Ishikawa (cell line): ENCODE measurements around the gene HRCT1.

Experiments used
- CEBPB ChIP-seq: IDR thresholded peaks from 2 replicates; pipeline ENCODE4 v1.6.1; 2012
- CREB1 ChIP-seq: IDR thresholded peaks from 2 replicates; pipeline ENCODE4 v1.6.1; 2012; ENCODE audit warnings: low read depth
- EGR1 ChIP-seq: IDR thresholded peaks from 2 replicates; pipeline ENCODE4 v1.6.1; 2012
- EP300 ChIP-seq: IDR thresholded peaks from 2 replicates; pipeline ENCODE4 v1.6.1; 2012; ENCODE audit warnings: borderline replicate concordance
- FOXM1 ChIP-seq: IDR thresholded peaks from 2 replicates; pipeline ENCODE4 v1.6.1; 2012; ENCODE audit warnings: low read depth, borderline replicate concordance
- TAF1 ChIP-seq: IDR thresholded peaks from 2 replicates; pipeline ENCODE4 v1.6.1; 2012; ENCODE audit warnings: low read depth, mild to moderate bottlenecking
- TCF12 ChIP-seq: IDR thresholded peaks from 2 replicates; pipeline ENCODE4 v1.6.1; 2012; ENCODE audit warnings: low read depth
- TEAD4 ChIP-seq: IDR thresholded peaks from 2 replicates; pipeline ENCODE4 v1.6.1; 2012
- YY1 ChIP-seq: IDR thresholded peaks from 2 replicates; pipeline ENCODE4 v1.6.1; 2012; ENCODE audit warnings: low read depth
- ZBTB7A ChIP-seq: IDR thresholded peaks from 2 replicates; pipeline ENCODE4 v1.6.1; 2012; ENCODE audit warnings: low read depth
- TF ChIP-seq, protein P1 (sequence below): IDR thresholded peaks from 2 replicates; pipeline ENCODE4 v1.6.1; 2012
- TF ChIP-seq, protein P2 (sequence below): IDR thresholded peaks from 2 replicates; pipeline ENCODE4 v1.6.1; 2012
- TF ChIP-seq, protein P3 (sequence below): IDR thresholded peaks from 2 replicates; pipeline ENCODE4 v1.6.1; 2012; ENCODE audit warnings: low read depth, mild to moderate bottlenecking

- TF ChIP-seq EP300 (no peak), TAF1 (no peak), FOXM1 (no peak), YY1 (no peak), CREB1 (no peak), EGR1 (no peak), ZBTB7A (no peak), TEAD4 (no peak), CEBPB (no peak), TCF12 (no peak)
- TF ChIP-seq, protein P1, sequence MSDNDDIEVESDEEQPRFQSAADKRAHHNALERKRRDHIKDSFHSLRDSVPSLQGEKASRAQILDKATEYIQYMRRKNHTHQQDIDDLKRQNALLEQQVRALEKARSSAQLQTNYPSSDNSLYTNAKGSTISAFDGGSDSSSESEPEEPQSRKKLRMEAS = no peak
- TF ChIP-seq, protein P2, sequence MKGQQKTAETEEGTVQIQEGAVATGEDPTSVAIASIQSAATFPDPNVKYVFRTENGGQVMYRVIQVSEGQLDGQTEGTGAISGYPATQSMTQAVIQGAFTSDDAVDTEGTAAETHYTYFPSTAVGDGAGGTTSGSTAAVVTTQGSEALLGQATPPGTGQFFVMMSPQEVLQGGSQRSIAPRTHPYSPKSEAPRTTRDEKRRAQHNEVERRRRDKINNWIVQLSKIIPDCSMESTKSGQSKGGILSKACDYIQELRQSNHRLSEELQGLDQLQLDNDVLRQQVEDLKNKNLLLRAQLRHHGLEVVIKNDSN = no peak
- TF ChIP-seq, protein P3, sequence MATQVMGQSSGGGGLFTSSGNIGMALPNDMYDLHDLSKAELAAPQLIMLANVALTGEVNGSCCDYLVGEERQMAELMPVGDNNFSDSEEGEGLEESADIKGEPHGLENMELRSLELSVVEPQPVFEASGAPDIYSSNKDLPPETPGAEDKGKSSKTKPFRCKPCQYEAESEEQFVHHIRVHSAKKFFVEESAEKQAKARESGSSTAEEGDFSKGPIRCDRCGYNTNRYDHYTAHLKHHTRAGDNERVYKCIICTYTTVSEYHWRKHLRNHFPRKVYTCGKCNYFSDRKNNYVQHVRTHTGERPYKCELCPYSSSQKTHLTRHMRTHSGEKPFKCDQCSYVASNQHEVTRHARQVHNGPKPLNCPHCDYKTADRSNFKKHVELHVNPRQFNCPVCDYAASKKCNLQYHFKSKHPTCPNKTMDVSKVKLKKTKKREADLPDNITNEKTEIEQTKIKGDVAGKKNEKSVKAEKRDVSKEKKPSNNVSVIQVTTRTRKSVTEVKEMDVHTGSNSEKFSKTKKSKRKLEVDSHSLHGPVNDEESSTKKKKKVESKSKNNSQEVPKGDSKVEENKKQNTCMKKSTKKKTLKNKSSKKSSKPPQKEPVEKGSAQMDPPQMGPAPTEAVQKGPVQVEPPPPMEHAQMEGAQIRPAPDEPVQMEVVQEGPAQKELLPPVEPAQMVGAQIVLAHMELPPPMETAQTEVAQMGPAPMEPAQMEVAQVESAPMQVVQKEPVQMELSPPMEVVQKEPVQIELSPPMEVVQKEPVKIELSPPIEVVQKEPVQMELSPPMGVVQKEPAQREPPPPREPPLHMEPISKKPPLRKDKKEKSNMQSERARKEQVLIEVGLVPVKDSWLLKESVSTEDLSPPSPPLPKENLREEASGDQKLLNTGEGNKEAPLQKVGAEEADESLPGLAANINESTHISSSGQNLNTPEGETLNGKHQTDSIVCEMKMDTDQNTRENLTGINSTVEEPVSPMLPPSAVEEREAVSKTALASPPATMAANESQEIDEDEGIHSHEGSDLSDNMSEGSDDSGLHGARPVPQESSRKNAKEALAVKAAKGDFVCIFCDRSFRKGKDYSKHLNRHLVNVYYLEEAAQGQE = no peak
Measured at GRCh38 chr9:35864695-35865255, 41.2 kb upstream of the HRCT1 start.
